Chondrocyte (in vitro differentiated cells): ENCODE data around the gene DACT2. TPM values are rescaled to one million over a fixed set of nuclear protein-coding genes. Genes with fewer than 3 reads are reported as not detected.

Experiments used
- DNase-seq: peaks from one replicate; pipeline ENCODE4 v3.0.0; 2021; ENCODE audit warnings: mixed read lengths, low spot score
- H3K27ac Mint-ChIP-seq: one replicate; pipeline ENCODE4 v1.8.0; 2021; ENCODE audit warnings: mild to moderate bottlenecking, moderate library complexity, mixed read lengths; ENCODE audit not compliant: unreplicated experiment
- H3K27me3 Mint-ChIP-seq: 2 replicates; pipeline ENCODE4 v1.8.0; 2021; ENCODE audit warnings: low read depth, mixed read lengths
- H3K36me3 Mint-ChIP-seq: 2 replicates; pipeline ENCODE4 v1.8.0; 2021; ENCODE audit warnings: low read depth, mixed read lengths
- H3K4me1 Mint-ChIP-seq: 2 replicates; pipeline ENCODE4 v1.8.0; 2021; ENCODE audit warnings: low read depth, mild to moderate bottlenecking, mixed read lengths
- H3K4me3 Mint-ChIP-seq: one replicate; pipeline ENCODE4 v1.8.0; 2021; ENCODE audit warnings: mild to moderate bottlenecking, moderate library complexity, mixed read lengths; ENCODE audit not compliant: unreplicated experiment
- H3K9me3 Mint-ChIP-seq: 2 replicates; pipeline ENCODE4 v1.8.0; 2021; ENCODE audit warnings: low read depth, mixed read lengths
- CTCF ChIP-seq: fragments of 200-600 bp; sonication (generic); IDR thresholded peaks from 2 replicates; pipeline ENCODE4 v1.5.0; 2021; ENCODE audit warnings: antibody characterized with exemption, mild to moderate bottlenecking, moderate library complexity
- total RNA-seq: library from RNA; stranded (reverse); gene quantifications from 3 replicates; pipeline ENCODE4 v1.2.1, GENCODE V29; 2021

DACT2 gene
- total RNA-seq, 1 donor from 2014 or later = 4.6 TPM

- H3K27ac Mint-ChIP-seq = no peak overlapping the region
- peaks cover 6% of the 10 kb centered on the region for H3K36me3 Mint-ChIP-seq
- H3K4me3 Mint-ChIP-seq = no peak overlapping the region
- peaks cover 28% of the 10 kb centered on the region for H3K27me3 Mint-ChIP-seq
- TF ChIP-seq CTCF = no peak
- H3K4me1 Mint-ChIP-seq = no peaks in the 10 kb centered on the region
- no peak for DNase-seq
- peaks cover 10% of the 10 kb centered on the region for H3K9me3 Mint-ChIP-seq
Observed at GRCh38 chr6:168256940-168257339, 62.6 kb downstream of the DACT2 start.

Other genes starting within 250 kb of the DACT2 start
- 0.20 to 0.28 TPM in 2 of 3 replicates, not detected in the other for gene FRMD1, start 240.6 kb downstream of the DACT2 start, total RNA-seq
- gene SMOC2, start 121.4 kb upstream of the DACT2 start, total RNA-seq = 56.3 to 148 TPM (median 145 TPM) in 3 replicates